Urinary bladder (tissue), 4 donors: ENCODE results near the gene HAUS8. TPM values are rescaled to one million over a fixed set of nuclear protein-coding genes. Genes with fewer than 3 reads are reported as not detected.

Experiments used
- DNase-seq: peaks from one replicate; pipeline ENCODE4 v3.0.0-alpha.2; 2015; ENCODE audit errors: extremely low spot score
- H3K27ac ChIP-seq: one replicate; pipeline ENCODE4 v1.5.1; 2013; ENCODE audit warnings: low read depth, mild to moderate bottlenecking, moderate library complexity
- H3K36me3 ChIP-seq: one replicate; pipeline ENCODE4 v1.6.1; 2013; ENCODE audit warnings: mild to moderate bottlenecking, moderate library complexity; ENCODE audit not compliant: insufficient read depth
- H3K4me1 ChIP-seq: one replicate; pipeline ENCODE4 v1.6.1; 2013; ENCODE audit warnings: mild to moderate bottlenecking, moderate library complexity; ENCODE audit not compliant: insufficient read depth
- H3K4me3 ChIP-seq: one replicate; pipeline ENCODE4 v1.5.1; 2013; ENCODE audit warnings: low read depth, low read length
- WGBS: extraction: QIAGEN DNeasy Blood & Tissue Kit; methylation state at CpG from one replicate; pipeline ENCODE4 v1.1.7; 2013; 5-methylcytosine and 5-hydroxymethylcytosine counted together
- polyA plus RNA-seq: library from polyadenylated mRNA; stranded (reverse); fragments of 200-250 nt; gene quantifications from one replicate; pipeline ENCODE4 v1.2.3, GENCODE V29; 2013
- total RNA-seq: library from RNA; depleted of rRNA; stranded (reverse); fragments of >200 nt; gene quantifications from one replicate; pipeline ENCODE4 v1.2.3, GENCODE V29; 2014
- donor health status: healthy with polysubstance abuse.
- donor health status: healthy.

The HAUS8 gene
- total and polyA plus RNA-seq, 2 donors: 2.3 to 6.0 TPM

- Histone ChIP-seq H3K4me1 (no peaks in the 10 kb centered on the region), H3K27ac (no peak overlapping the region), H3K36me3 (no peaks in the 10 kb centered on the region), H3K4me3 (no peak overlapping the region)
- no peak for DNase-seq
- 68% methylated on average over 7 of the region's 7 CpGs for WGBS
Observed at GRCh38 chr19:17002455-17002854, 72.8 kb downstream of the HAUS8 start.

GRCh38 chr19:17001603-17002183, 73.6 kb downstream of the HAUS8 start:
- WGBS: 65% methylated on average over 7 of the region's 7 CpGs
- no peak overlapping the region for H3K27ac ChIP-seq
- H3K4me3 ChIP-seq: no peak overlapping the region
- no peaks in the 10 kb centered on the region for H3K36me3 ChIP-seq
- no peak for DNase-seq
- H3K4me1 ChIP-seq: no peaks in the 10 kb centered on the region

Other genes starting within 250 kb of the HAUS8 start
- 32.9 TPM for gene SIN3B, start 246.1 kb downstream of the HAUS8 start, total RNA-seq
- 33.3 TPM for gene SIN3B, start 246.1 kb downstream of the HAUS8 start, polyA plus RNA-seq
- gene F2RL3, start 186.5 kb downstream of the HAUS8 start, total RNA-seq: 0.63 TPM
- 5.4 TPM for gene F2RL3, start 186.5 kb downstream of the HAUS8 start, polyA plus RNA-seq
- gene CPAMD8, start 48.6 kb downstream of the HAUS8 start, total RNA-seq: 11.3 TPM
- gene CPAMD8, start 48.6 kb downstream of the HAUS8 start, polyA plus RNA-seq: 4.5 TPM
- gene MYO9B, start 325 bp upstream of the HAUS8 start, total RNA-seq: 24.0 TPM
- gene MYO9B, start 325 bp upstream of the HAUS8 start, polyA plus RNA-seq: 55.2 TPM
- gene USE1, start 139.9 kb upstream of the HAUS8 start, total RNA-seq: 10.9 TPM
- 39.8 TPM for gene USE1, start 139.9 kb upstream of the HAUS8 start, polyA plus RNA-seq
- 5.8 TPM for gene OCEL1, start 150.8 kb upstream of the HAUS8 start, total RNA-seq
- 28.4 TPM for gene OCEL1, start 150.8 kb upstream of the HAUS8 start, polyA plus RNA-seq
- 19.9 TPM for gene NR2F6, start 170.5 kb upstream of the HAUS8 start, total RNA-seq
- gene NR2F6, start 170.5 kb upstream of the HAUS8 start, polyA plus RNA-seq: 36.8 TPM
- 6.0 TPM for gene USHBP1, start 189.3 kb upstream of the HAUS8 start, total RNA-seq
- 6.6 TPM for gene USHBP1, start 189.3 kb upstream of the HAUS8 start, polyA plus RNA-seq
- gene BABAM1, start 192.0 kb upstream of the HAUS8 start, total RNA-seq: 46.2 TPM
- gene BABAM1, start 192.0 kb upstream of the HAUS8 start, polyA plus RNA-seq: 78.2 TPM
- 0.26 TPM for gene ANKLE1, start 206.4 kb upstream of the HAUS8 start, total RNA-seq
- gene ANKLE1, start 206.4 kb upstream of the HAUS8 start, polyA plus RNA-seq: 0.66 TPM
- gene ABHD8, start 228.0 kb upstream of the HAUS8 start, total RNA-seq: 6.8 TPM
- 20.0 TPM for gene ABHD8, start 228.0 kb upstream of the HAUS8 start, polyA plus RNA-seq
- gene MRPL34, start 230.4 kb upstream of the HAUS8 start, total RNA-seq: 6.1 TPM
- gene MRPL34, start 230.4 kb upstream of the HAUS8 start, polyA plus RNA-seq: 146 TPM
- 8.0 TPM for gene DDA1, start 234.1 kb upstream of the HAUS8 start, total RNA-seq
- gene DDA1, start 234.1 kb upstream of the HAUS8 start, polyA plus RNA-seq: 66.1 TPM